OCI-LY7 (cell line): Measurements from ENCODE around the gene MID1.

Experiments used
- CTCF ChIP-seq: fragments of 200-600 bp; sonication (generic); conservative IDR thresholded peaks from 2 replicates; pipeline ENCODE4 v1.5.1; 2014; ENCODE audit warnings: mild to moderate bottlenecking, antibody characterized with exemption, low read length, moderate library complexity, mixed read lengths
- EZH2phosphoT487 ChIP-seq: fragments of 200-600 bp; sonication (generic); IDR thresholded peaks from 2 replicates; pipeline ENCODE4 v1.6.1; 2018; ENCODE audit warnings: low read depth, borderline replicate concordance, mild to moderate bottlenecking, mixed run types, antibody characterized with exemption, low read length, moderate library complexity, mixed read lengths

- TF ChIP-seq CTCF (no peak), EZH2phosphoT487 (no peak)
Measured at GRCh38 chrX:10653302-10653701, 32.9 kb upstream of the MID1 start.
